SKM-1 treated with dmso at 0.1 percent for 144 hours (cell line): ENCODE results near the gene RAG1.

Experiments used
- DNase-seq: peaks from one replicate; lab custom pipeline; 2025; ENCODE audit not compliant: unreplicated experiment; lab: John Stamatoyannopoulos, UW

RAG1 gene

GRCh38 chr11:36627006-36627405 is 59.2 kb downstream of the RAG1 start:
- DNase-seq, result no peak

- no peak for DNase-seq
These were observed 59.7 kb downstream of the RAG1 start for GRCh38 chr11:36627471-36627870.

GRCh38 chr11:36628141-36628540 is 60.3 kb downstream of the RAG1 start:
- no peak for DNase-seq

DNA sequence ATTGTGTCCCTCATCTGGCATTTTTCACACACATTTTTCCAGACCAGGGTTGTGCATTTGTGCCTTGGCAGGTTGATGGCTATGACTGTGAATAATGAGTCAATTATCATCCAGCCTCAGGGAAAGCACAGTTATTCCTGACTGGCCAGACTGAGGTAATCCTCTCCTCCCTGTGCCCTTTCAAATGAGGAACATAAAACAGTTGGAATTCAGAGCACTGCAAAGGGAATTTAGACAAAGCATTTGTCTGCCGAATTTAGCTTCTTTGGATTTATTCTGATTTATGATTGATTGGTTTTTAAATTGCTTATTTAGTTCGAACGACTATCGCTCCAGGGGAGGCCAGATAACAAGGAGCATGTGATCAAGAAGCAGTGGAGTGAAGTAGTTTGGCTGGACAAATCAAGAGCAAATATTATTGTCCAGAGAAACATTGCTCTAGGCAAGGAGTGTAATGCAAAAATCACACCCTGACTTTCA is 61.0 kb downstream of the RAG1 start:
- DNase-seq, result no peak
